Measurements from ENCODE around the gene CLSTN2.
A peak's percentile ranks its signal among the peaks of the same experiment; 100 is the strongest.

The CLSTN2 gene

GRCh38 chr3:140096037-140096436 lies 161.1 kb downstream of the CLSTN2 start:
- Mint-ChIP-seq H3K27ac (no peak overlapping the region), H3K4me3 (no peak overlapping the region), H3K4me1 (no peaks in the 10 kb centered on the region), H3K36me3 (no peaks in the 10 kb centered on the region), H3K9me3 (no peaks in the 10 kb centered on the region), H3K27me3 (no peaks in the 10 kb centered on the region)
- CTCF ChIA-PET: no interaction called here
- DNase-seq: no peak

GRCh38 chr3:140097874-140098635 lies 163.1 kb downstream of the CLSTN2 start:
- DNase-seq: no peak
- Mint-ChIP-seq H3K9me3 (no peaks in the 10 kb centered on the region), H3K4me3 (no peak overlapping the region), H3K27ac (no peak overlapping the region), H3K27me3 (no peaks in the 10 kb centered on the region), H3K36me3 (no peaks in the 10 kb centered on the region), H3K4me1 (no peaks in the 10 kb centered on the region)
- CTCF ChIA-PET: no interaction called here

- H3K36me3 Mint-ChIP-seq: no peaks in the 10 kb centered on the region
- no peaks in the 10 kb centered on the region for H3K9me3 Mint-ChIP-seq
- H3K4me1 Mint-ChIP-seq: no peaks in the 10 kb centered on the region
- CTCF ChIA-PET: no interaction called here
- DNase-seq: no peak
- H3K27me3 Mint-ChIP-seq: no peaks in the 10 kb centered on the region
- no peak overlapping the region for H3K4me3 Mint-ChIP-seq
- no peak overlapping the region for H3K27ac Mint-ChIP-seq
Observed at GRCh38 chr3:140100479-140100878, 165.5 kb downstream of the CLSTN2 start.

- Mint-ChIP-seq H3K4me1 (no peaks in the 10 kb centered on the region), H3K36me3 (no peaks in the 10 kb centered on the region), H3K27me3 (no peaks in the 10 kb centered on the region), H3K9me3 (no peaks in the 10 kb centered on the region), H3K4me3 (no peak overlapping the region), H3K27ac (no peak overlapping the region)
- DNase-seq: no peak
- CTCF ChIA-PET: no interaction called here
Observed at GRCh38 chr3:140103166-140103565, 168.2 kb downstream of the CLSTN2 start.

GRCh38 chr3:140103986-140104645 lies 169.1 kb downstream of the CLSTN2 start:
- no peak for DNase-seq
- Mint-ChIP-seq H3K4me1 (no peaks in the 10 kb centered on the region), H3K27me3 (no peaks in the 10 kb centered on the region), H3K4me3 (no peak overlapping the region), H3K9me3 (no peaks in the 10 kb centered on the region), H3K36me3 (no peaks in the 10 kb centered on the region), H3K27ac (no peak overlapping the region)
- CTCF ChIA-PET: interaction anchor here (1.0 kb wide), 1 partner anchor 66 kb away, joined by 3 read pairs; no protein-coding TSS in a partner anchor

GRCh38 chr3:140113996-140114788 lies 179.2 kb downstream of the CLSTN2 start:
- Mint-ChIP-seq H3K9me3 (no peaks in the 10 kb centered on the region), H3K27me3 (no peaks in the 10 kb centered on the region), H3K4me1 (no peaks in the 10 kb centered on the region), H3K36me3 (no peaks in the 10 kb centered on the region), H3K4me3 (no peak overlapping the region), H3K27ac (no peak overlapping the region)
- CTCF ChIA-PET: no interaction called here
- DNase-seq: no peak

- no peaks in the 10 kb centered on the region for H3K4me1 Mint-ChIP-seq
Observed at GRCh38 chr3:140114789-140115080, 179.8 kb downstream of the CLSTN2 start.

GRCh38 chr3:140117096-140117526 lies 182.1 kb downstream of the CLSTN2 start:
- H3K4me1 Mint-ChIP-seq: no peaks in the 10 kb centered on the region
- no peak for DNase-seq
- CTCF ChIA-PET: no interaction called here
- no peaks in the 10 kb centered on the region for H3K9me3 Mint-ChIP-seq
- no peaks in the 10 kb centered on the region for H3K27me3 Mint-ChIP-seq
- H3K4me3 Mint-ChIP-seq: no peak overlapping the region
- H3K36me3 Mint-ChIP-seq: no peaks in the 10 kb centered on the region
- H3K27ac Mint-ChIP-seq: no peak overlapping the region

More at GRCh38 chr3:140114789-140115080, 179.8 kb downstream of the CLSTN2 start:
- H3K27me3 Mint-ChIP-seq: no peaks in the 10 kb centered on the region
- no peaks in the 10 kb centered on the region for H3K36me3 Mint-ChIP-seq
- DNase-seq: no peak
- H3K27ac Mint-ChIP-seq: no peak overlapping the region
- CTCF ChIA-PET: no interaction called here
- no peaks in the 10 kb centered on the region for H3K9me3 Mint-ChIP-seq
- no peak overlapping the region for H3K4me3 Mint-ChIP-seq

- H3K4me1 Mint-ChIP-seq: no peaks in the 10 kb centered on the region
- CTCF ChIA-PET: no interaction called here
- no peaks in the 10 kb centered on the region for H3K27me3 Mint-ChIP-seq
- H3K4me3 Mint-ChIP-seq: no peak overlapping the region
- H3K27ac Mint-ChIP-seq: no peak overlapping the region
- DNase-seq: no peak
- no peaks in the 10 kb centered on the region for H3K9me3 Mint-ChIP-seq
- no peaks in the 10 kb centered on the region for H3K36me3 Mint-ChIP-seq
Observed at GRCh38 chr3:140122183-140122582, 187.2 kb downstream of the CLSTN2 start.

- CTCF ChIA-PET: no interaction called here
- H3K9me3 Mint-ChIP-seq: no peaks in the 10 kb centered on the region
- DNase-seq: no peak
- no peaks in the 10 kb centered on the region for H3K27me3 Mint-ChIP-seq
- no peaks in the 10 kb centered on the region for H3K36me3 Mint-ChIP-seq
- no peak overlapping the region for H3K27ac Mint-ChIP-seq
- no peaks in the 10 kb centered on the region for H3K4me1 Mint-ChIP-seq
- no peak overlapping the region for H3K4me3 Mint-ChIP-seq
Observed at GRCh38 chr3:140128217-140128616, 193.2 kb downstream of the CLSTN2 start.

GRCh38 chr3:140128631-140129030 lies 193.6 kb downstream of the CLSTN2 start:
- Mint-ChIP-seq H3K9me3 (no peaks in the 10 kb centered on the region), H3K4me1 (no peaks in the 10 kb centered on the region), H3K27me3 (no peaks in the 10 kb centered on the region), H3K27ac (no peak overlapping the region), H3K4me3 (no peak overlapping the region), H3K36me3 (no peaks in the 10 kb centered on the region)
- peak; percentile 22 for DNase-seq
- CTCF ChIA-PET: interaction anchor here (0.9 to 1.0 kb wide), 2 partner anchors 10 to 660 kb away, joined by 3 read pairs; no protein-coding TSS in a partner anchor

- H3K4me1 Mint-ChIP-seq: no peaks in the 10 kb centered on the region
- CTCF ChIA-PET: interaction anchor here (0.6 kb wide), 1 partner anchor 129 kb away, joined by 3 read pairs; no protein-coding TSS in a partner anchor
- H3K27me3 Mint-ChIP-seq: no peaks in the 10 kb centered on the region
- H3K36me3 Mint-ChIP-seq: no peaks in the 10 kb centered on the region
- no peak for DNase-seq
- H3K4me3 Mint-ChIP-seq: no peak overlapping the region
- no peak overlapping the region for H3K27ac Mint-ChIP-seq
- H3K9me3 Mint-ChIP-seq: no peaks in the 10 kb centered on the region
Observed at GRCh38 chr3:140129768-140130284, 194.8 kb downstream of the CLSTN2 start.

- Mint-ChIP-seq H3K4me3 (no peak overlapping the region), H3K4me1 (no peaks in the 10 kb centered on the region), H3K27ac (no peak overlapping the region), H3K9me3 (no peaks in the 10 kb centered on the region), H3K36me3 (no peaks in the 10 kb centered on the region), H3K27me3 (no peaks in the 10 kb centered on the region)
- no peak for DNase-seq
- CTCF ChIA-PET: no interaction called here
Observed at GRCh38 chr3:140131895-140132294, 196.9 kb downstream of the CLSTN2 start.

GRCh38 chr3:140134231-140134965 lies 199.4 kb downstream of the CLSTN2 start:
- Mint-ChIP-seq H3K36me3 (no peaks in the 10 kb centered on the region), H3K4me1 (no peaks in the 10 kb centered on the region), H3K27me3 (no peaks in the 10 kb centered on the region), H3K9me3 (no peaks in the 10 kb centered on the region), H3K4me3 (no peak overlapping the region), H3K27ac (no peak overlapping the region)
- CTCF ChIA-PET: no interaction called here
- DNase-seq: no peak

Measured in activated naive CD4-positive, alpha-beta T cell treated with anti-CD3 and anti-CD28 coated beads, Interleukin-2, amount 10 ng/mL, durations not matched to agents 7 days and 5 days (primary cell).